Transverse colon (tissue), 4 donors: ENCODE results near the gene LAMB1. TPM values are rescaled to one million over a fixed set of nuclear protein-coding genes. Genes with fewer than 3 reads are reported as not detected.

Source experiments
- DNase-seq: peaks from one replicate; pipeline ENCODE4 v3.0.0-alpha.2; 2019
- H3K27ac ChIP-seq, 4 donors: fragments of 200-600 bp; sonication (generic); 2 replicates each; pipeline ENCODE4 v1.5.1; 2016 to 2018; ENCODE audit warnings: inconsistent platforms in 4 of 4
- H3K27me3 ChIP-seq: fragments of 200-600 bp; sonication (generic); 2 replicates; pipeline ENCODE4 v1.5.1; 2017; ENCODE audit warnings: inconsistent platforms
- H3K36me3 ChIP-seq, 4 donors: fragments of 200-600 bp; sonication (generic); 2 replicates each; pipeline ENCODE4 v1.5.1; 2017 to 2019; ENCODE audit warnings: inconsistent platforms in 4 of 4
- H3K4me1 ChIP-seq, 4 donors: fragments of 200-600 bp; sonication (generic); 2 replicates each; pipeline ENCODE4 v1.5.1; 2017 to 2020; ENCODE audit warnings: inconsistent platforms in 4 of 4
- H3K4me3 ChIP-seq, 4 donors: fragments of 200-600 bp; sonication (generic); 1 replicate in 1 of 4; 2 replicates in 3 of 4; pipeline versions ENCODE4 v1.5.1 to v1.6.1; 2017 to 2019; ENCODE audit warnings: inconsistent platforms in 4 of 4
- H3K9me3 ChIP-seq, 2 donors: fragments of 200-600 bp; sonication (generic); 2 replicates each; pipeline ENCODE4 v1.5.1; 2017 to 2019; ENCODE audit warnings: inconsistent platforms in 2 of 2
- EP300 ChIP-seq: sonication (generic); formaldehyde crosslinking; IDR thresholded peaks from one replicate; pipeline ENCODE4 v1.6.1; 2017; ENCODE audit warnings: antibody characterized with exemption, low read depth
- POLR2A ChIP-seq: fragments of 450-650 bp; IDR thresholded peaks from one replicate; pipeline ENCODE4 v1.6.1; 2016; ENCODE audit warnings: antibody characterized with exemption, mild to moderate bottlenecking, moderate library complexity
- POLR2AphosphoS5 ChIP-seq, 3 donors: sonication (generic); formaldehyde crosslinking; IDR thresholded peaks; one replicate each; pipeline ENCODE4 v1.6.1; 2016; ENCODE audit warnings: antibody characterized with exemption in 3 of 3
- WGBS, 2 donors: methylation state at CpG; one replicate each; pipeline ENCODE4 v1.1.5; 2018; ENCODE audit warnings: low coverage in 1 of 2; 5-methylcytosine and 5-hydroxymethylcytosine counted together
- in situ Hi-C, 4 donors: fragments of 200-750 bp; cut with MboI; loops; one replicate each; pipeline versions ENCODE4 v1.15.0 to v1.15.1; 2017; ENCODE audit warnings: low sequenced_read_pairs in 3 of 4, low pct_ligation_motif_present in 1 of 4, low pct_unique_long_range_greater_than_20kb in 1 of 4
- intact Hi-C: fragments of 100-400 bp; cut with DNase I; formaldehyde crosslinking; loops from one replicate; pipeline ENCODE4 v1.15.1; 2023; ENCODE audit warnings: low total_unique reads
- total RNA-seq, 4 donors: library from RNA; depleted of rRNA; stranded (reverse); fragments of >200 nt; gene quantifications; one replicate each; pipeline ENCODE4 v1.1.0, GENCODE V29; 2016
- TF ChIP-seq, protein P1 (sequence below), 5 experiments: fragments of 200-600 bp in 3 of 5; fragments of 450-650 bp in 2 of 5; sonication (generic) in 3 of 5; IDR thresholded peaks; 1 replicate in 2 of 5; 2 replicates in 3 of 5; pipeline ENCODE4 v1.5.1; 2016 to 2017; ENCODE audit warnings: antibody characterized with exemption in 5 of 5, inconsistent platforms in 3 of 5, mild to moderate bottlenecking in 2 of 5, moderate library complexity in 1 of 5

LAMB1 gene
- total RNA-seq: 100 to 1,000 TPM in 2 of 4 donors, 10 to 100 TPM in 2; 54.2 to 119 (median 90.3) TPM

DNA sequence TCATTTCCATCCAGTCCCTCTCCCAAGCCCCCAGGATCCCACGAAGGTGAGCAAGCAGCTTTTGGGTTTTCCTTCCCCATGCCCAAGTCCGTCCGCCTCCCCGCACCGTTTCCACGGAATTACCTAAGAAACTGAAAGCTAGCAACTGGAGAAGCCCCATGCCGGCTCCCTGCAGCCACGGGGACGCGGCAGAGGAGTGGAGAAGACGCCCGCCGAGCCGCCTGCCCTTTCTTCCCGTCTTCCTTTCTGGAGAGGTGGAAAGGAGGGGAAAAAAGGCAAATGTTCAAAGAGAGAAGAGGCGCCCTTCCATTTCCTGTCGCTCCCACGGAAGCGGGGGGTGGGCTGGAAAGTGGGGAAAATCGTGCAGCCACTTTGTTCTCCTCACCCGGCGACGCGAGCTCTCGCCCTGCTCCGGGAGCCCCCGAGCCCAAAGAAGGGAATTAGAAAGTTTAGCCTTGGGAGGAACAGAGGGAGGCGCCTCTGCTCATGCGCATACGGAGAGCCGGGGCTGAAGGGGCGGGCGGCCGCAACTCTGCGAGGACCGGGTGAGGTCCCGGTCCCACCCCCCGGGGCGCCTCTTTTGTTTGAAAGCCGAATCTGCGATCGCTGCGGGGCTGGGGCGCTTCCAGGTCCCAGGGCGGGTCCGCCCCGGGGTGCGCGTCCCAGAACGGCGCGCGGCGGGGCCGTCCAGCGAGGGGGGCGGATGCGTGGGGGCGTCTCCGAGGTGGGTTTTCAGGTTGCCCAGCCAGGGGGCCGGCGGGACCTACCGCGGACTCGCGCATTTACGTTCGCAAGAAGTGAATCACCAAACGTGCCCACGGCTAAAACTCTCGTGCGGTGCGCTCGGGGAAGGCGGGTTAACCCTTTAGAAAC is at the start of gene LAMB1:
Gene LAMB1 (minus strand): TSS at position 436 of the 873 bp plus-strand sequence. CDS start 276 bp downstream, at position 160.
- TF ChIP-seq EP300: no peak
- TF ChIP-seq POLR2A: peak; percentile 61
- peak; percentile 58 to 81 (median 75) for TF ChIP-seq POLR2AphosphoS5 (IDR thresholded peaks at IDR 0.05)
- TF ChIP-seq, protein P1, sequence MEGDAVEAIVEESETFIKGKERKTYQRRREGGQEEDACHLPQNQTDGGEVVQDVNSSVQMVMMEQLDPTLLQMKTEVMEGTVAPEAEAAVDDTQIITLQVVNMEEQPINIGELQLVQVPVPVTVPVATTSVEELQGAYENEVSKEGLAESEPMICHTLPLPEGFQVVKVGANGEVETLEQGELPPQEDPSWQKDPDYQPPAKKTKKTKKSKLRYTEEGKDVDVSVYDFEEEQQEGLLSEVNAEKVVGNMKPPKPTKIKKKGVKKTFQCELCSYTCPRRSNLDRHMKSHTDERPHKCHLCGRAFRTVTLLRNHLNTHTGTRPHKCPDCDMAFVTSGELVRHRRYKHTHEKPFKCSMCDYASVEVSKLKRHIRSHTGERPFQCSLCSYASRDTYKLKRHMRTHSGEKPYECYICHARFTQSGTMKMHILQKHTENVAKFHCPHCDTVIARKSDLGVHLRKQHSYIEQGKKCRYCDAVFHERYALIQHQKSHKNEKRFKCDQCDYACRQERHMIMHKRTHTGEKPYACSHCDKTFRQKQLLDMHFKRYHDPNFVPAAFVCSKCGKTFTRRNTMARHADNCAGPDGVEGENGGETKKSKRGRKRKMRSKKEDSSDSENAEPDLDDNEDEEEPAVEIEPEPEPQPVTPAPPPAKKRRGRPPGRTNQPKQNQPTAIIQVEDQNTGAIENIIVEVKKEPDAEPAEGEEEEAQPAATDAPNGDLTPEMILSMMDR (IDR thresholded peaks at IDR 0.05): no peak
- Histone ChIP-seq H3K4me3 (peak within 1 kb of the TSS; percentile 50 to 77 (median 67)), H3K4me1 (peaks cover 12 to 55% (median 39%) of the 10 kb centered on the region in 4 donors), H3K36me3 (no peaks in the 10 kb centered on the region), H3K9me3 (no peaks in the 10 kb centered on the region), H3K27me3 (peaks cover 14% of the 10 kb centered on the region), H3K27ac (peak within 1 kb of the TSS; percentile 85 to 91 (median 88))
- in situ Hi-C loops (no loop called here), intact Hi-C loops (loop anchor here (5.0 to 10.0 kb wide), 3 partner anchors 68 to 142 kb away; no protein-coding TSS in a partner anchor)
- 0 to 1% methylated on average over 12 to 57 of the region's 75 CpGs for WGBS, 2 donors
- peak; percentile 80 for DNase-seq

DNA sequence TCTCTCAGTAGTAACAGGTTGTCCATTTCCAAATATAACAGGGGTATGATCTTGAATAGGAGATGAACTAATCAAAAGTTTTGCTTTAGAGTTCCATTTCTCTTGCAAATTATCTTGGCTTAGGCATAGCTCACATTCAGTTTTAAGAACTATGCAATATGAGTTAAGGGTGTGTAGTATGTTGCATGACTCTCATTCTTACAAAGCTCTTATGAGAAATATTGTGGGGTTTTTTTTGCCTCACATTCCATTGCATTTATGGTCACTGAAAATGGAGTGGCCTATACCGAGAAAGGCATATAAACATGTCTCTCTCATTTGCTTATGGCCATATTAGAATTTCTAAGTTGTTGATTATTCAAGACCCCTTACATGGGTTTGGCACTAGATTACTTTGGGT is 48.5 kb upstream of the LAMB1 start:
- no peaks in the 10 kb centered on the region for H3K9me3 ChIP-seq
- TF ChIP-seq EP300: no peak
- no peak for TF ChIP-seq POLR2A
- TF ChIP-seq POLR2AphosphoS5 (IDR thresholded peaks at IDR 0.05): no peak
- TF ChIP-seq, protein P1 (IDR thresholded peaks at IDR 0.05): no peak
- DNase-seq: no peak
- WGBS, 2 donors: 64 to 82% methylated on average over 1 of the region's 1 CpG
- H3K4me1 ChIP-seq: peaks cover 0 to 4% (median 0%) of the 10 kb centered on the region in 4 donors
- H3K27ac ChIP-seq: no peak overlapping the region
- H3K4me3 ChIP-seq: no peak overlapping the region
- no peaks in the 10 kb centered on the region for H3K36me3 ChIP-seq
- intact Hi-C loops (no loop called here), in situ Hi-C loops (no loop called here)
- no peaks in the 10 kb centered on the region for H3K27me3 ChIP-seq

DNA sequence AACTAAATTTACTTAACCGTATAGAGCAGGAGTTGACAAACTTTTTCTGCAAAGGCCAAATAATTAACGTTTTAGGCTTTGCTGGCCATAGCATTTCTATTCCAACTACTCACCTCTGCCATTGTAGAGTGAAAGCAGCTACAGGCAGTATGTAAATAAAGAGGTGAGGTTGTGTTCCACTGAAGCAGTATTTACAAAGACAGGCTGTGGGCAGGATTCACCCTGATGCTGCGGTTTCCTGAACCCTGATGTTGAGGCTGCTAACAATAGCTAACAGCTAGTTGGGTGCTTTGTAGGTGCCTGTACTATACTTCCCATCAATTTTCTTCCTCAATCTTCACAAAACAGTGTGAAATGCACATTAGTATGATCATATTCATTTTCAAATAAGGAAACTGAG is 47.0 kb upstream of the LAMB1 start:
- in situ Hi-C loops: no loop called here
- no peaks in the 10 kb centered on the region for H3K27me3 ChIP-seq
- H3K36me3 ChIP-seq: no peaks in the 10 kb centered on the region
- peaks cover 0 to 4% (median 0%) of the 10 kb centered on the region in 4 donors for H3K4me1 ChIP-seq
- DNase-seq: no peak
- H3K4me3 ChIP-seq: no peak overlapping the region
- 81 to 83% methylated on average over 3 of the region's 3 CpGs for WGBS, 2 donors
- intact Hi-C loops: no loop called here
- no peak overlapping the region for H3K27ac ChIP-seq
- no peak for TF ChIP-seq POLR2A
- TF ChIP-seq, protein P1 (IDR thresholded peaks at IDR 0.05): no peak
- no peak for TF ChIP-seq POLR2AphosphoS5 (IDR thresholded peaks at IDR 0.05)
- TF ChIP-seq EP300: no peak
- no peaks in the 10 kb centered on the region for H3K9me3 ChIP-seq

DNA sequence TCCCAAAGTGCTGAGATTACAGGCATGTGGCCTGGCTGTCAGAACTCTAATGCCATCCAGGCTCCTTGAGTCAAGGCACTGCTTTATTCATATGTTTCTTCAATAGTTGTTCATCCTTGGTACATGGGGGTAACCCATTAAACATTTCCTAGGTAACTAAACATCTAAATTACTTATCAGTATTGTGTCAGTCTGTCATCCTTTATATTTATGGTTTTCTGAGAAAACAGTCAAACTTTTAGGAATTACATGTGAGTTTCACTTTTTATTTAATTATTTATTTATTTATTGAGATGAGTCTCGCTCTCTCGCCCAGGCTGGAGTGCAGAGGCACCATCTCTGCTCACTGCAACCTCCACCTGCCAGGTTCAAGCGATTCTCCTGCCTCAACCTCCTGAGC is 45.5 kb upstream of the LAMB1 start:
- Histone ChIP-seq H3K27me3 (no peaks in the 10 kb centered on the region), H3K36me3 (no peaks in the 10 kb centered on the region), H3K4me3 (no peak overlapping the region), H3K27ac (no peak overlapping the region), H3K9me3 (no peaks in the 10 kb centered on the region), H3K4me1 (peaks cover 0 to 4% (median 0%) of the 10 kb centered on the region in 4 donors)
- intact Hi-C loops: no loop called here
- WGBS, 2 donors: 98% methylated on average over 3 of the region's 3 CpGs; no CpG with 5 or more reads in 1 of the 2 donors
- DNase-seq: no peak
- TF ChIP-seq, protein P1 (IDR thresholded peaks at IDR 0.05): no peak
- TF ChIP-seq POLR2AphosphoS5 (IDR thresholded peaks at IDR 0.05): no peak
- no peak for TF ChIP-seq POLR2A
- no peak for TF ChIP-seq EP300
- in situ Hi-C loops: no loop called here
